GM12801 (cell line): ENCODE measurements around the gene IL3.

Experiments used
- CTCF ChIP-seq: IDR thresholded peaks from one replicate; pipeline ENCODE4 v1.5.1; 2011; ENCODE audit warnings: control low read depth; ENCODE audit not compliant: insufficient read length; ENCODE audit errors: extremely low read depth

The IL3 gene

GRCh38 chr5:132076202-132076830, 15.9 kb downstream of the IL3 start:
- TF ChIP-seq CTCF: no peak

- TF ChIP-seq CTCF: no peak
Measured at GRCh38 chr5:132076983-132077382, 16.5 kb downstream of the IL3 start.

GRCh38 chr5:132079081-132079480, 18.6 kb downstream of the IL3 start:
- TF ChIP-seq CTCF: no peak

GRCh38 chr5:132079619-132080018, 19.2 kb downstream of the IL3 start:
- no peak for TF ChIP-seq CTCF

GRCh38 chr5:132080595-132080994, 20.1 kb downstream of the IL3 start:
- no peak for TF ChIP-seq CTCF

GRCh38 chr5:132081458-132081857, 21.0 kb downstream of the IL3 start:
- no peak for TF ChIP-seq CTCF

GRCh38 chr5:132082329-132083023, 22.0 kb downstream of the IL3 start:
- no peak for TF ChIP-seq CTCF
